HEK293T (cell line): ENCODE results near the gene PXDN.

Experiments used
- CTCF ChIA-PET: fragments of 350-600 bp; formaldehyde crosslinking; extraction: SDS; loops from one replicate; lab custom pipeline; 2021; ENCODE audit warnings: antibody characterized with exemption, inconsistent platforms; lab: Yijun Ruan, JAX
- POLR2A ChIA-PET: fragments of 350-600 bp; formaldehyde crosslinking; extraction: SDS; loops from one replicate; lab custom pipeline; 2020; ENCODE audit warnings: antibody characterized with exemption, inconsistent platforms; lab: Yijun Ruan, JAX
- DNase-seq: peaks from one replicate; pipeline ENCODE4 v3.0.0; 2012; ENCODE audit warnings: mixed read lengths; ENCODE audit errors: extremely low spot score
- ARNT ChIP-seq: fragments of 450-650 bp; IDR thresholded peaks from 2 replicates; pipeline ENCODE4 v1.6.1; 2017; ENCODE audit warnings: mild to moderate bottlenecking
- BHLHE40 ChIP-seq: fragments of 450-650 bp; IDR thresholded peaks from 2 replicates; pipeline ENCODE4 v1.6.1; 2016; ENCODE audit warnings: mild to moderate bottlenecking, moderate library complexity, borderline replicate concordance
- CTBP1 ChIP-seq: fragments of 450-650 bp; IDR thresholded peaks from 2 replicates; pipeline ENCODE4 v1.6.1; 2016; ENCODE audit warnings: borderline replicate concordance
- ELF4 ChIP-seq: fragments of 450-650 bp; IDR thresholded peaks from 2 replicates; pipeline ENCODE4 v1.6.1; 2017; ENCODE audit warnings: antibody characterized with exemption
- FOXA1 ChIP-seq: fragments of 450-650 bp; IDR thresholded peaks from 2 replicates; pipeline ENCODE4 v1.6.1; 2016; ENCODE audit warnings: mild to moderate bottlenecking
- FOXK2 ChIP-seq: fragments of 450-650 bp; IDR thresholded peaks from 2 replicates; pipeline ENCODE4 v1.6.1; 2016; ENCODE audit warnings: mild to moderate bottlenecking
- FOXM1 ChIP-seq: fragments of 450-650 bp; IDR thresholded peaks from 2 replicates; pipeline ENCODE4 v1.6.1; 2017; ENCODE audit warnings: mild to moderate bottlenecking, borderline replicate concordance
- HDGF ChIP-seq: fragments of 450-650 bp; IDR thresholded peaks from 2 replicates; pipeline ENCODE4 v1.6.1; 2017; ENCODE audit warnings: antibody characterized with exemption, borderline replicate concordance
- L3MBTL2 ChIP-seq: fragments of 450-650 bp; conservative IDR thresholded peaks from 2 replicates; pipeline ENCODE4 v1.6.1; 2016; ENCODE audit warnings: mild to moderate bottlenecking
- LEF1 ChIP-seq: fragments of 450-650 bp; IDR thresholded peaks from 2 replicates; pipeline ENCODE4 v1.6.1; 2017; ENCODE audit warnings: mild to moderate bottlenecking, borderline replicate concordance
- NFRKB ChIP-seq: fragments of 450-650 bp; IDR thresholded peaks from 2 replicates; pipeline ENCODE4 v1.6.1; 2016; ENCODE audit warnings: mild to moderate bottlenecking, moderate library complexity
- SP1 ChIP-seq: fragments of 450-650 bp; IDR thresholded peaks from 2 replicates; pipeline ENCODE4 v1.6.1; 2017
- SUZ12 ChIP-seq: fragments of 450-650 bp; IDR thresholded peaks from 2 replicates; pipeline ENCODE4 v1.6.1; 2016; ENCODE audit warnings: mild to moderate bottlenecking
- TARDBP ChIP-seq: fragments of 450-650 bp; IDR thresholded peaks from 2 replicates; pipeline ENCODE4 v1.6.1; 2016
- ZNF384 ChIP-seq: fragments of 450-650 bp; IDR thresholded peaks from 2 replicates; pipeline ENCODE4 v1.6.1; 2016
- TF ChIP-seq, protein P1 (sequence below): fragments of 450-650 bp; IDR thresholded peaks from 2 replicates; pipeline ENCODE4 v1.6.1; 2016

The PXDN gene

DNA sequence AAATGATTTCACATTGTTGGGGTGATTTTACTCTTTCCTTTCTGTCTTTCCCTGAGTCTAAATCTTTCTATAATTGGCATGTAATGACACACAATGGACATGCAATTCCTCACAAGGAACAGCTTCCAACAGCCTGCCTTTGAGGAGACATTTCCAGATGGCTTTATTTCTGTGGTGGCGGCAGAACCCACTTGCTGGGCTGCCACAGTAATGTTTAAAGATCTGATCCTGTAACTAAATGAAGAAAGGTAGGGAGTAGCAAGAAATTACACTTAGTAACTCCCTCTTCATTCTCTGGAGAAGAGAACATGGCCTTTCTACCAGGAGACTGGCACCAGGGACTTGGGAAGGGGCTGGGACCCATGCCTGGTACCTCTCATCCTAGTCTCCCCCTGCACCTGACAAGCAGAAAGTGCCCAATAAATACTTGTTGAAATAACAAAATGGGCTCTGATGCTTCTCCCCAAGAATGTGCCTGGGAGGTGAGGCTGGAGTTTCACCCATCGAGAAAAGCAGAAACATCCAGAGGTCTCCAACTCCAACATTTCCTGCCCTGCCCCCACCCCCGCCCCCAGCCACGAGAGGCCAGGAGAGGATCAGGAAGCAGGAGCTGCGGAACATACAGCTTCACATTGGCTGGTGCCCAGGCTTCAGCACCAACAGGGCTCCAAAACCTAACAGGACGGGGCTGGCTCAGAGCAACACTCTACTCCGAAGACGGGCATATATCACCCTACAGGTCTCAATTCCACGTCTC lies 92.1 kb downstream of the PXDN start:
- no peak for TF ChIP-seq L3MBTL2
- TF ChIP-seq CTBP1: no peak
- no peak for TF ChIP-seq LEF1
- no peak for TF ChIP-seq NFRKB
- TF ChIP-seq ZNF384: no peak
- TF ChIP-seq FOXM1: no peak
- no peak for TF ChIP-seq BHLHE40
- no peak for TF ChIP-seq FOXA1
- no peak for TF ChIP-seq ELF4
- TF ChIP-seq, protein P1, sequence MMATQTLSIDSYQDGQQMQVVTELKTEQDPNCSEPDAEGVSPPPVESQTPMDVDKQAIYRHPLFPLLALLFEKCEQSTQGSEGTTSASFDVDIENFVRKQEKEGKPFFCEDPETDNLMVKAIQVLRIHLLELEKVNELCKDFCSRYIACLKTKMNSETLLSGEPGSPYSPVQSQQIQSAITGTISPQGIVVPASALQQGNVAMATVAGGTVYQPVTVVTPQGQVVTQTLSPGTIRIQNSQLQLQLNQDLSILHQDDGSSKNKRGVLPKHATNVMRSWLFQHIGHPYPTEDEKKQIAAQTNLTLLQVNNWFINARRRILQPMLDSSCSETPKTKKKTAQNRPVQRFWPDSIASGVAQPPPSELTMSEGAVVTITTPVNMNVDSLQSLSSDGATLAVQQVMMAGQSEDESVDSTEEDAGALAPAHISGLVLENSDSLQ: no peak
- TF ChIP-seq SUZ12: no peak
- no peak for TF ChIP-seq SP1
- TF ChIP-seq FOXK2: no peak
- TF ChIP-seq ARNT: no peak
- TF ChIP-seq HDGF: no peak
- POLR2A ChIA-PET: no interaction called here
- no peak for DNase-seq
- CTCF ChIA-PET: no interaction called here

DNA sequence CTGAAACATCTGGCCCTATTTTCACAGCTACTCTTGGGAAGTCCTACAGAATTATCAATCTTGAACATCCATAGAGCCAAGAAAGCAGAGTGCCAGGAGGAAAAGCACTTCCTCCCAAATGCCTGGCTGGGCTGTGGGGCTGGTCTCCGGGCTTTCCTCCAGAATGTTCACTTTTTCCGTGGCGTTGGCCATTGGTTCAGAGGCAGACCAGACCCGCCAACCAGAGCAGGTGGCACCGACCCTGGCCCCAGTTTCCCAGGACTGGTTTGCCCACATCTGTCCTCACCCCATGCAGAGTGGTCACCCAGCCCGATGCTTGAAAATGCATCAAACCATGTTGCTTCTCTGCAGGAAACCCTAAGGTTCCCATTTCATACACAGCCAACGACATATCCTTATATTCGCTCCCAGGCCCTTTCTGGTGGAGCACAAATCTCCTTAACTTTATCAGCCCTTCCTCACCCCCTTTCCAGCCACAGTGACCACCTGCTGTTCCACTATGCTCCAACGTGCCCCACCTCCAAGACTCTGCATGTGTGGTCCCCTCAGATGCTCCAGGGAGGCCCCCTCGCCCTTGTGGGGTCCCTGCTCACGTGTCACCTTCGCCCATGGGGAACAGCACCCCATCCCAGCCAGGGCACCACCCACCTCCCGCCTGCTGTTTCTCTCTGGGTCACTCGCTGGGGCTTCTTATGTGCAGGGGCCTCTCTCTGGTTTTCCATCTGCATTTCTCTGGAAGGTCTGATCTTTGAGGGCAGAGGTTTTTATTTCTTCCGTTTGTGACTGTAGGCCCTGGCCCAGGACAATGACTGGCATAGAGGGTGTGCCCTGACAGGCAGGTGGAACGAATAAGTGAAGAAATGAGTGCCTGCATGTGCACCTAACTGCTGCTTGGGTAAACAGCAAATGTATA lies 92.9 kb downstream of the PXDN start:
- DNase-seq: no peak
- TF ChIP-seq ARNT (no peak), TARDBP (no peak), ELF4 (no peak), SUZ12 (no peak), BHLHE40 (no peak), NFRKB (no peak), L3MBTL2 (no peak), CTBP1 (no peak), HDGF (no peak), FOXM1 (no peak), LEF1 (no peak), ZNF384 (no peak), FOXK2 (no peak), FOXA1 (no peak), SP1 (no peak)
- TF ChIP-seq, protein P1: no peak
- CTCF ChIA-PET: no interaction called here
- POLR2A ChIA-PET: no interaction called here

DNA sequence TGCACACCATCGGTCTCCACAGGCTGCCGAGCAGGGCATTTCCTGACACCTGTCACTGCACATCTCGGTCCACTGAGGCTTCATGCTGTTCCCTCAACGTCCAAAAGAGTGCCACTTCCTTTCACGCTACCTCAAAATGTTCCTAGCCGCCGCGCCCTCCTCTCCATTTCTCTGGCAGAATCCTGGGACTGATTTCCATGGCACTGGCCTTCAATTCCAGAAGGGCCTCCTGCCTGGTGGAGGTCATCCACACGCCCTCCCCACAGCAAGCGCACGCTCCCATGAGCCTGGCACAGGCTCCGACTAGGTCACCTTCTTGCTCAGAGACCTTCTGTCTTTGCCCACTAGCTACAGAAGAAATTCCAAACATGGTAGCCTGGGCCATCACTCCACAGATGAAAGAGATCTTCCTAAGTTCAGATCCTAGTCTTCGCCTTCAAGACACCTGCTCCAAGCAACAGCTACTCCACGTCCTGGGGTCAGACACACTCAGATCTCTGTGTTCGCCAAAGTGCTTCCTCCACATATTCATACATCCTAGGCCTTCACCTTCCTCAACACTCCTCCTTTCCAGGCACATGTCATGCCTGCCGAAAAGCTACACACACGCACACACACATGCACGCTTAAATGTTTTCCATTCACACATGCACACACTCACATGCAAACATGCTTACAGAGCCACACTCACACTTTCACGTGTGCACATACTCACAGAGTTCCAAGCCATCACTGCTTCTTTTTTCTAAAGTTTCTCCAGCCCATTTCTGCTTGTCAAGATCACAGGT lies 94.0 kb downstream of the PXDN start:
- TF ChIP-seq FOXM1 (no peak), SUZ12 (no peak), ARNT (no peak), HDGF (no peak), ELF4 (no peak), L3MBTL2 (no peak), FOXA1 (no peak), TARDBP (no peak), BHLHE40 (no peak), LEF1 (no peak), CTBP1 (no peak), SP1 (no peak), ZNF384 (no peak), FOXK2 (no peak), NFRKB (no peak)
- TF ChIP-seq, protein P1: no peak
- no peak for DNase-seq
- CTCF ChIA-PET: no interaction called here
- POLR2A ChIA-PET: no interaction called here

DNA sequence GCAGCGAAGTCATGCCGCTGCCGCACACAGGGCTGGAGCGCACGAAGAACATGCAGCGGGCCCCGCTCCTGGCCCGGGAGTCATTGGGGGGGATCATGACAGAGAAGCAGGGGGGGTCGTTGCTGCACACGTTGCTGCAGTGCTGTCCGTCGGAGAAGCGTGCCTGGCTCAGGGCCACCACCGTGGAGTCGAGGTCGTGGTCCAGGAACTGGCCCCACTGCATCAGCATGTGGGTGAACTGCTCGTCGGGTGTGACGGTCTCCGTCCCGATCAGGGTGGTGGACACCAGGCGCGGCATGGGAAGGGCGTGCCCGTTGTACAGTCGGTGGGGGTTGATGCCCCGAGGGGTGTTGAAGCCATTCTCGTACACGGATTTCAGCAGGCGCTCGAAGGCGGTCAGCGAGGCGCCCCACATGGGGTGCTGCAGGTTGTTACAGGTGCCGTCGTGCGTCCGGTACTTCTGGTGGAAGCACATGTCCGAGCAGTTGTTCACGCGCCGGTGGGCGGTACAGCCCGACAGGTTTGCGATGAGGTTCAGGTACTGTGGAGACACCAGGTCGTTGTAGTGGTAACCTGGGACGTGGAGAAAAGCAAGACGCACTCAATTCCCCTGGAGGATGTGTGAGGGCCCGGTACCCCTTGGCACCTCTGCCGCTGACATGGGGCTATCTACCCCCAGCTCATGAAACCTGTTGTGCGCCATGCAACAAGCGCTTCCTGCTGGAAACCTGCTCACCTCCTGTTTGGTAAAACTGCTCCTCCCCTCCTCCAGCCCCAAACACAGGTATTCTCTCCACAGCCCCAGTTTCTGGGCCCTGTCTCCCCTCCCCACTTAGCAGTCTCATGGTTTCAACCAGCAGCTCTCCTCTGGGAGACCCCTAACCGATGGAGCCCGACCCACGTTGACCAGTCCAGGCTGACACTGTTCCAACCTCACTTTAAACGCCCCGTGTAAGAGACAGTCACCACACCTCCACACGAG lies 94.9 kb downstream of the PXDN start:
- no peak for DNase-seq
- POLR2A ChIA-PET: no interaction called here
- CTCF ChIA-PET: no interaction called here
- TF ChIP-seq FOXA1 (no peak), ZNF384 (no peak), TARDBP (no peak), SP1 (no peak), SUZ12 (no peak), CTBP1 (no peak), FOXM1 (no peak), LEF1 (no peak), FOXK2 (no peak)
- TF ChIP-seq, protein P1: no peak
